GM12878 (cell line): ENCODE results near the gene UBR2. TPM values are rescaled to one million over a fixed set of nuclear protein-coding genes. Genes with fewer than 3 reads are reported as not detected.

Experiments
- CBX5 ChIP-seq: sonication (generic); IDR thresholded peaks from 2 replicates; pipeline ENCODE4 v1.6.1; 2016; ENCODE audit warnings: low read depth, moderate library complexity, mild to moderate bottlenecking, inconsistent platforms
- PAX8 ChIP-seq: fragments of 450-650 bp; IDR thresholded peaks from 2 replicates; pipeline ENCODE4 v1.6.1; 2017; ENCODE audit warnings: mild to moderate bottlenecking, moderate library complexity
- RAD21 ChIP-seq: IDR thresholded peaks from 2 replicates; pipeline ENCODE4 v1.6.1; 2011; ENCODE audit warnings: mild to moderate bottlenecking, low read depth, low read length, moderate library complexity; ENCODE audit not compliant: insufficient read depth
- RB1 ChIP-seq: fragments of 450-650 bp; formaldehyde crosslinking; IDR thresholded peaks from 2 replicates; pipeline ENCODE4 v1.6.1; 2017; ENCODE audit warnings: mild to moderate bottlenecking, borderline replicate concordance
- SMAD1 ChIP-seq: fragments of 450-650 bp; IDR thresholded peaks from 2 replicates; pipeline ENCODE4 v1.6.1; 2018; ENCODE audit warnings: mild to moderate bottlenecking, low read depth; ENCODE audit not compliant: partially characterized antibody
- SMC3 ChIP-seq: IDR thresholded peaks from 2 replicates; pipeline ENCODE4 v1.6.1; 2011; ENCODE audit warnings: low read length, improper control_type of control experiment, borderline replicate concordance
- TCF3 ChIP-seq: IDR thresholded peaks from 2 replicates; pipeline ENCODE4 v1.6.1; 2012; ENCODE audit warnings: low read depth, mild to moderate bottlenecking, low read length, borderline replicate concordance; ENCODE audit not compliant: insufficient read depth
- ZNF274 ChIP-seq: IDR thresholded peaks from one replicate; pipeline ENCODE4 v1.8.0; 2011; ENCODE audit not compliant: insufficient read length, insufficient read depth
- polyA plus RNA-seq, 11 experiments: library from polyadenylated mRNA; depleted of rRNA in 4 of 11; unstranded in 6 of 11; stranded (reverse) in 5 of 11; fragments of >200 nt; fragmentation: Nextera tagmentation in 4 of 11; fragmentation: Illumina TruSeq in 1 of 11; extraction: Ambion mirVana in 4 of 11; extraction: Trizol in 1 of 11; gene quantifications; 1 replicate in 1 of 11; 2 replicates in 10 of 11; pipeline versions ENCODE4 v1.2.1 to v1.2.3, GENCODE V29; 2011 to 2016; ENCODE audit warnings: inconsistent platforms in 2 of 11, missing spikeins in 2 of 11, low read depth in 1 of 11
- total RNA-seq, 4 experiments: library from RNA; depleted of rRNA in 3 of 4; stranded (reverse); fragments of >200 nt in 3 of 4; fragmentation: Illumina TruSeq in 1 of 4; extraction: Trizol in 1 of 4; gene quantifications; 2 replicates each; pipeline versions ENCODE4 v1.2.1 to v1.2.3, GENCODE V29; 2013 to 2021
- TF ChIP-seq, protein P1 (sequence below): fragments of 450-650 bp; IDR thresholded peaks from 2 replicates; pipeline ENCODE4 v1.6.1; 2017; ENCODE audit warnings: antibody characterized with exemption, mild to moderate bottlenecking, moderate library complexity
- TF ChIP-seq, protein P2 (sequence below), 3 experiments: IDR thresholded peaks in 2 of 3; conservative IDR thresholded peaks in 1 of 3; 2 replicates each; pipeline ENCODE4 v1.5.1; 2011; ENCODE audit warnings: low read depth in 3 of 3, low read length in 3 of 3, mild to moderate bottlenecking in 3 of 3, control low read depth in 2 of 3, moderate library complexity in 2 of 3, inconsistent platforms in 1 of 3, mixed read lengths in 1 of 3; ENCODE audit not compliant: control insufficient read depth in 2 of 3, insufficient read depth in 1 of 3; ENCODE audit errors: extremely low read depth in 1 of 3

The UBR2 gene
- total and polyA plus RNA-seq, 10 of the 15 experiments (the other 5 are each of a cell fraction or from before 2014, with no cell fraction given), result 2.3 to 18.4 (median 9.6) TPM

DNA sequence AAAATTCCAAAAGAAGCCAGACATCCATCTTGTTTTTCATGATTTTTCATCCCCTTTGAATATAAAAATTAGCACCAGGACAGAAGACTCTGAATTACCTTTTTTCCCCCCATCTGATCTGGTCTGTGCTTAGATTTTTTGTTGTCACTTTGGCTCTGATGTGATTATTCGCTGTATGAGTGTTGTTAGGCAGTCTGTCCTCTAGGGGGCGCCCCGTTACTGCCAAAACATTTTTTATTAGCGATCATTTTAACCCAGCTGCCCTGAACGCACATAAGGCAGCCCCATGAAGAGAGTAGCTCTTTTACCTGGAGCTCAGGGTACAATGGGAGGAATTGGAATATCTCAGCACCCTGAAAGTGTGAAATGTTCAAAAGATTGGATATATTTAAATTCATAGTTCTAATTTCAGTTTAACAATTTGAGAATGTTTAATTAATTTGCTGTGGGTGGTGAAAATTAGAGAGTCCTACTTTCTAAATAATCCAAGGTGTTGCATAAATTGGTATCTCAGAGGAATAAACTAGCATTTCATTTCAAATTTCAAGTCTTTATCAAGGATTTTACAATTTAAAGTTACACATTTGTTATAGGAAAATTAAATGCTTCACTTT lies 97.8 kb downstream of the UBR2 start (continued):
- TF ChIP-seq, protein P1, sequence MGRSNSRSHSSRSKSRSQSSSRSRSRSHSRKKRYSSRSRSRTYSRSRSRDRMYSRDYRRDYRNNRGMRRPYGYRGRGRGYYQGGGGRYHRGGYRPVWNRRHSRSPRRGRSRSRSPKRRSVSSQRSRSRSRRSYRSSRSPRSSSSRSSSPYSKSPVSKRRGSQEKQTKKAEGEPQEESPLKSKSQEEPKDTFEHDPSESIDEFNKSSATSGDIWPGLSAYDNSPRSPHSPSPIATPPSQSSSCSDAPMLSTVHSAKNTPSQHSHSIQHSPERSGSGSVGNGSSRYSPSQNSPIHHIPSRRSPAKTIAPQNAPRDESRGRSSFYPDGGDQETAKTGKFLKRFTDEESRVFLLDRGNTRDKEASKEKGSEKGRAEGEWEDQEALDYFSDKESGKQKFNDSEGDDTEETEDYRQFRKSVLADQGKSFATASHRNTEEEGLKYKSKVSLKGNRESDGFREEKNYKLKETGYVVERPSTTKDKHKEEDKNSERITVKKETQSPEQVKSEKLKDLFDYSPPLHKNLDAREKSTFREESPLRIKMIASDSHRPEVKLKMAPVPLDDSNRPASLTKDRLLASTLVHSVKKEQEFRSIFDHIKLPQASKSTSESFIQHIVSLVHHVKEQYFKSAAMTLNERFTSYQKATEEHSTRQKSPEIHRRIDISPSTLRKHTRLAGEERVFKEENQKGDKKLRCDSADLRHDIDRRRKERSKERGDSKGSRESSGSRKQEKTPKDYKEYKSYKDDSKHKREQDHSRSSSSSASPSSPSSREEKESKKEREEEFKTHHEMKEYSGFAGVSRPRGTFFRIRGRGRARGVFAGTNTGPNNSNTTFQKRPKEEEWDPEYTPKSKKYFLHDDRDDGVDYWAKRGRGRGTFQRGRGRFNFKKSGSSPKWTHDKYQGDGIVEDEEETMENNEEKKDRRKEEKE, result no peak
- TF ChIP-seq PAX8, result no peak
- TF ChIP-seq RAD21, result peak; percentile 93
- TF ChIP-seq TCF3, result no peak
- TF ChIP-seq RB1, result peak; percentile 37; the same call in 1 of the 2 replicates
- peak; percentile 92 for TF ChIP-seq SMC3
- TF ChIP-seq SMAD1, result no peak
- TF ChIP-seq, protein P2, sequence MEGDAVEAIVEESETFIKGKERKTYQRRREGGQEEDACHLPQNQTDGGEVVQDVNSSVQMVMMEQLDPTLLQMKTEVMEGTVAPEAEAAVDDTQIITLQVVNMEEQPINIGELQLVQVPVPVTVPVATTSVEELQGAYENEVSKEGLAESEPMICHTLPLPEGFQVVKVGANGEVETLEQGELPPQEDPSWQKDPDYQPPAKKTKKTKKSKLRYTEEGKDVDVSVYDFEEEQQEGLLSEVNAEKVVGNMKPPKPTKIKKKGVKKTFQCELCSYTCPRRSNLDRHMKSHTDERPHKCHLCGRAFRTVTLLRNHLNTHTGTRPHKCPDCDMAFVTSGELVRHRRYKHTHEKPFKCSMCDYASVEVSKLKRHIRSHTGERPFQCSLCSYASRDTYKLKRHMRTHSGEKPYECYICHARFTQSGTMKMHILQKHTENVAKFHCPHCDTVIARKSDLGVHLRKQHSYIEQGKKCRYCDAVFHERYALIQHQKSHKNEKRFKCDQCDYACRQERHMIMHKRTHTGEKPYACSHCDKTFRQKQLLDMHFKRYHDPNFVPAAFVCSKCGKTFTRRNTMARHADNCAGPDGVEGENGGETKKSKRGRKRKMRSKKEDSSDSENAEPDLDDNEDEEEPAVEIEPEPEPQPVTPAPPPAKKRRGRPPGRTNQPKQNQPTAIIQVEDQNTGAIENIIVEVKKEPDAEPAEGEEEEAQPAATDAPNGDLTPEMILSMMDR (IDR thresholded peaks at IDR 0.05 in 2 of 3, conservative IDR thresholded peaks at IDR 0.05 in 1 of 3; ENCODE audit: control insufficient read depth in 2 of 3, extremely low read depth in 1 of 3, insufficient read depth in 1 of 3, low read depth in 3 of 3, low read length in 3 of 3), result peak; percentile 74 to 91 (median 86)
- no peak for TF ChIP-seq ZNF274
- TF ChIP-seq CBX5, result no peak
